OCI-LY1 (cell line): ENCODE measurements around the gene MRPL39.
"Not testable (repeated sequence)": the region's sequence is repeated elsewhere in the genome, so short reads cannot be mapped to it uniquely, and the experiment has no call there.

Experiments used
- CTCF ChIP-seq: fragments of 200-600 bp; sonication (generic), shearing (Covaris generic); IDR thresholded peaks from 2 replicates; pipeline ENCODE4 v1.5.1; 2017; ENCODE audit warnings: mild to moderate bottlenecking, antibody characterized with exemption, low read length, moderate library complexity, mixed read lengths
- EZH2 ChIP-seq: fragments of 200-600 bp; sonication (generic), shearing (Covaris generic); IDR thresholded peaks from 2 replicates; pipeline ENCODE4 v1.8.0; 2017; ENCODE audit warnings: borderline replicate concordance, mixed run types, mild to moderate bottlenecking, antibody characterized with exemption, low read length, moderate library complexity, mixed read lengths

- TF ChIP-seq EZH2, CTCF: not testable (repeated sequence)
Measured at GRCh38 chr21:25625776-25626555, 18.7 kb upstream of the MRPL39 start.
